H1 (cell line): ENCODE measurements around the gene CSNK1D. TPM values are rescaled to one million over a fixed set of nuclear protein-coding genes. Genes with fewer than 3 reads are reported as not detected.

Experiments used
- CTCF ChIA-PET: fragments of 300-600 bp; sonication (Branson Sonifier 250); formaldehyde crosslinking; loops from one replicate; lab custom pipeline; 2021; ENCODE audit not compliant: partially characterized antibody; lab: Charles Lee
- POLR2A ChIA-PET: fragments of 300-600 bp; sonication (Branson Sonifier 250); formaldehyde crosslinking; loops from one replicate; lab custom pipeline; 2021; ENCODE audit warnings: inconsistent platforms; ENCODE audit not compliant: partially characterized antibody; lab: Charles Lee
- DNase-seq, 2 experiments: peaks; one replicate each; pipeline versions ENCODE4 v3.0.0 to v3.0.0-alpha.2; 2010 to 2022; ENCODE audit warnings: low spot score in 2 of 2, low read depth in 1 of 2, mixed read lengths in 1 of 2
- FAIRE-seq: peaks from 2 replicates; lab custom pipeline; 2011; peaks lifted over from hg19 to GRCh38; lab: Jason Lieb, UNC
- H2AFZ ChIP-seq: 2 replicates; pipeline ENCODE4 v1.8.1; 2012; ENCODE audit warnings: low read length, inconsistent platforms
- H2AK5ac ChIP-seq: 2 replicates; pipeline ENCODE4 v1.6.1; 2013; ENCODE audit warnings: low read depth, low read length
- H2BK120ac ChIP-seq: replicated peaks from 2 replicates; pipeline ENCODE3; 2013; ENCODE audit warnings: low read depth, low read length, inconsistent platforms
- H2BK12ac ChIP-seq: 2 replicates; pipeline ENCODE4 v1.6.1; 2013; ENCODE audit warnings: low read depth, low read length
- H2BK15ac ChIP-seq: 2 replicates; pipeline ENCODE4 v1.6.1; 2013; ENCODE audit warnings: low read length
- H2BK20ac ChIP-seq: 2 replicates; pipeline ENCODE4 v1.6.1; 2013; ENCODE audit warnings: low read length
- H2BK5ac ChIP-seq: 2 replicates; pipeline ENCODE4 v1.6.1; 2013; ENCODE audit warnings: low read depth, low read length
- H3K14ac ChIP-seq: 2 replicates; pipeline ENCODE4 v1.6.1; 2013; ENCODE audit warnings: inconsistent platforms; ENCODE audit not compliant: insufficient read length
- H3K18ac ChIP-seq: 2 replicates; pipeline ENCODE4 v1.6.1; 2013; ENCODE audit warnings: low read length; ENCODE audit errors: extremely low read depth
- H3K23ac ChIP-seq: 2 replicates; pipeline ENCODE4 v1.6.1; 2013; ENCODE audit warnings: inconsistent platforms; ENCODE audit not compliant: insufficient read length
- H3K23me2 ChIP-seq: 2 replicates; pipeline ENCODE4 v1.6.1; 2013; ENCODE audit warnings: low read depth, low read length
- H3K27ac ChIP-seq: 2 replicates; pipeline ENCODE4 v1.6.1; 2011; ENCODE audit warnings: low read depth, low read length, inconsistent platforms
- H3K27me3 ChIP-seq, 4 experiments: replicated peaks in 1 of 4; 1 replicate in 1 of 4; 2 replicates in 3 of 4; pipeline versions ENCODE4 v1.6.1 to v1.8.1; 2011 to 2013; ENCODE audit warnings: low read length in 3 of 4, mild to moderate bottlenecking in 3 of 4, inconsistent platforms in 2 of 4, mixed read lengths in 2 of 4, moderate library complexity in 1 of 4; ENCODE audit not compliant: control insufficient read depth in 3 of 4, insufficient read depth in 3 of 4; ENCODE audit errors: extremely low read depth in 1 of 4
- H3K36me3 ChIP-seq, 4 experiments: 2 replicates each; pipeline versions ENCODE4 v1.6.1 to v1.8.1; 2011 to 2013; ENCODE audit warnings: mild to moderate bottlenecking in 4 of 4, low read length in 3 of 4, moderate library complexity in 2 of 4, control low read depth in 1 of 4, inconsistent platforms in 1 of 4; ENCODE audit not compliant: insufficient read depth in 4 of 4, control insufficient read depth in 2 of 4
- H3K4ac ChIP-seq: replicated peaks from 2 replicates; pipeline ENCODE3; 2013; ENCODE audit warnings: low read length, low read depth, mixed read lengths, inconsistent platforms; ENCODE audit not compliant: insufficient read length
- H3K4me1 ChIP-seq, 4 experiments: replicated peaks in 1 of 4; 1 replicate in 1 of 4; 2 replicates in 3 of 4; pipeline versions ENCODE4 v1.6.1 to v1.8.1; 2011 to 2013; ENCODE audit warnings: low read length in 3 of 4, inconsistent platforms in 2 of 4, mixed read lengths in 1 of 4; ENCODE audit not compliant: insufficient read depth in 4 of 4, control insufficient read depth in 3 of 4
- H3K4me2 ChIP-seq, 2 experiments: 2 replicates each; pipeline versions ENCODE4 v1.6.1 to v1.8.1; 2011 to 2013; ENCODE audit warnings: low read depth in 2 of 2, low read length in 2 of 2, control low read depth in 1 of 2, inconsistent platforms in 1 of 2, mild to moderate bottlenecking in 1 of 2; ENCODE audit not compliant: insufficient read depth in 1 of 2
- H3K4me3 ChIP-seq, 4 experiments: fragments of 200-600, 300-600 bp in 1 of 4; sonication (generic), shearing (Covaris generic), sonication (Bioruptor Twin) in 1 of 4; 2 replicates each; pipeline versions ENCODE4 v1.5.1 to v1.8.1; 2011 to 2016; ENCODE audit warnings: low read length in 4 of 4, low read depth in 3 of 4, control low read depth in 2 of 4, inconsistent platforms in 2 of 4, mild to moderate bottlenecking in 2 of 4, mixed read lengths in 1 of 4, moderate library complexity in 1 of 4; ENCODE audit not compliant: insufficient read depth in 2 of 4; ENCODE audit errors: extremely low read depth in 1 of 4
- H3K56ac ChIP-seq: replicated peaks from 2 replicates; pipeline ENCODE3; 2013; ENCODE audit warnings: low read depth, mild to moderate bottlenecking, mixed read lengths, low read length, inconsistent platforms; ENCODE audit not compliant: insufficient read length
- H3K79me1 ChIP-seq: 2 replicates; pipeline ENCODE4 v1.6.1; 2013; ENCODE audit warnings: low read depth, low read length, control low read depth
- H3K79me2 ChIP-seq, 2 experiments: 2 replicates each; pipeline versions ENCODE4 v1.6.1 to v1.8.1; 2012 to 2013; ENCODE audit warnings: low read length in 2 of 2, mild to moderate bottlenecking in 2 of 2, inconsistent platforms in 1 of 2; ENCODE audit not compliant: insufficient read depth in 2 of 2, control insufficient read depth in 1 of 2
- H3K9ac ChIP-seq, 4 experiments: replicated peaks in 1 of 4; 1 replicate in 1 of 4; 2 replicates in 3 of 4; pipeline versions ENCODE4 v1.6.1 to v1.8.1; 2011 to 2013; ENCODE audit warnings: low read depth in 3 of 4, low read length in 3 of 4, control low read depth in 2 of 4, mild to moderate bottlenecking in 2 of 4, moderate library complexity in 2 of 4, inconsistent platforms in 1 of 4; ENCODE audit errors: extremely low read depth in 1 of 4
- H3K9me3 ChIP-seq, 2 experiments: 2 replicates each; pipeline versions ENCODE4 v1.6.1 to v1.8.1; 2012 to 2013; ENCODE audit warnings: mild to moderate bottlenecking in 2 of 2, moderate library complexity in 2 of 2, control low read depth in 1 of 2, inconsistent platforms in 1 of 2, low read depth in 1 of 2, low read length in 1 of 2, mixed read lengths in 1 of 2; ENCODE audit not compliant: insufficient read depth in 2 of 2
- H4K20me1 ChIP-seq, 2 experiments: replicated peaks in 1 of 2; 2 replicates each; pipeline versions ENCODE3 to v1.8.1; 2011 to 2013; ENCODE audit warnings: inconsistent platforms in 2 of 2, low read length in 2 of 2, mild to moderate bottlenecking in 1 of 2; ENCODE audit not compliant: insufficient read depth in 2 of 2, control insufficient read depth in 1 of 2
- H4K5ac ChIP-seq: 2 replicates; pipeline ENCODE4 v1.6.1; 2013; ENCODE audit warnings: low read length, low read depth, mixed read lengths, inconsistent platforms; ENCODE audit not compliant: insufficient read length
- H4K8ac ChIP-seq: 2 replicates; pipeline ENCODE4 v1.8.0; 2013; ENCODE audit warnings: mild to moderate bottlenecking, moderate library complexity, low read length, inconsistent platforms; ENCODE audit not compliant: insufficient read depth; ENCODE audit errors: extremely low read depth
- H4K91ac ChIP-seq: replicated peaks from 2 replicates; pipeline ENCODE3; 2013; ENCODE audit warnings: low read length, mixed read lengths, inconsistent platforms; ENCODE audit not compliant: insufficient read length
- ATF2 ChIP-seq: IDR thresholded peaks from 2 replicates; pipeline ENCODE4 v1.6.1; 2012; ENCODE audit warnings: low read length, inconsistent platforms
- BCL11A ChIP-seq, 2 experiments: IDR thresholded peaks; one replicate each; pipeline ENCODE4 v1.6.1; 2011; ENCODE audit warnings: low read depth in 2 of 2, low read length in 2 of 2, mild to moderate bottlenecking in 2 of 2
- HDAC6 ChIP-seq: IDR thresholded peaks from one replicate; pipeline ENCODE4 v1.7.1; 2012; ENCODE audit warnings: low read depth, mild to moderate bottlenecking, inconsistent platforms, low read length, moderate library complexity
- JUN ChIP-seq: IDR thresholded peaks from 2 replicates; pipeline ENCODE4 v1.6.1; 2011; ENCODE audit warnings: low read depth, mild to moderate bottlenecking, improper control_type of control experiment, low read length
- KDM5A ChIP-seq: fragments of 200-600 bp; IDR thresholded peaks from 2 replicates; pipeline ENCODE4 v1.7.1; 2012; ENCODE audit warnings: mild to moderate bottlenecking, low read length, inconsistent platforms, mixed read lengths
- WGBS, 2 experiments: shearing (Covaris generic) in 1 of 2; methylation state at CpG; one replicate each; pipeline versions ENCODE4 v1.1.6 to v1.1.7; 2013 to 2015; ENCODE audit warnings: low lambda C conversion rate in 2 of 2, mixed read lengths in 2 of 2, inconsistent platforms in 1 of 2, low coverage in 1 of 2, missing lambda C conversion rate in 1 of 2; ENCODE audit not compliant: insufficient replicate concordance in 2 of 2, insufficient coverage in 1 of 2, insufficient read length in 1 of 2; ENCODE audit errors: extremely low coverage in 1 of 2, missing lambda C conversion rate in 1 of 2; 5-methylcytosine and 5-hydroxymethylcytosine counted together
- polyA plus RNA-seq, 7 experiments: library from polyadenylated mRNA; depleted of rRNA in 3 of 7; stranded (reverse) in 5 of 7; unstranded in 2 of 7; fragments of >200 nt in 5 of 7; fragments of 200-250 nt in 2 of 7; gene quantifications; 1 replicate in 5 of 7; 2 replicates in 1 of 7; 4 replicates in 1 of 7; pipeline versions ENCODE4 v1.2.1 to v1.2.3, GENCODE V29; 2011 to 2013; ENCODE audit warnings: missing spikeins in 2 of 7, mixed read lengths in 2 of 7
- total RNA-seq: library from RNA; stranded (reverse); fragmentation: NEBNext Ultra II Directional; extraction: Animal tissue kit (Norgen Biotek cat#: 25700); gene quantifications from 2 replicates; pipeline ENCODE4 v1.2.1, GENCODE V29; 2021

The CSNK1D gene
- total and polyA plus RNA-seq, 2 of the 8 experiments (the other 6 are each of a cell fraction or from before 2014, with no cell fraction given) = 73.5 to 103 TPM

GRCh38 chr17:82250868-82251500 lies 22.5 kb downstream of the CSNK1D start:
- H3K4me3 ChIP-seq = no peak overlapping the region
- peaks cover 0 to 30% of the 10 kb centered on the region in 2 experiments; a peak in 1 of 4 replicates for H3K79me2 ChIP-seq
- no peak overlapping the region for H2BK15ac ChIP-seq
- no peak overlapping the region for H4K8ac ChIP-seq
- no peak overlapping the region for H4K91ac ChIP-seq
- H4K20me1 ChIP-seq = peaks cover 37 to 49% of the 10 kb centered on the region in 2 experiments
- WGBS, 2 experiments = 95% methylated on average over 24 of the region's 25 CpGs; no CpG with 5 or more reads in 1 of the 2 experiments
- H3K56ac ChIP-seq = no peak overlapping the region
- no peak for TF ChIP-seq ATF2
- TF ChIP-seq KDM5A = no peak
- TF ChIP-seq JUN = no peak
- TF ChIP-seq HDAC6 = no peak
- TF ChIP-seq BCL11A (IDR thresholded peaks at IDR 0.05; ENCODE audit: low read depth in 2 of 2, low read length in 2 of 2) = no peak
- CTCF ChIA-PET = interaction anchor here (0.6 to 1.6 kb wide), 7 partner anchors 8 to 302 kb away, joined by 3 to 5 read pairs (median 3); no protein-coding TSS in a partner anchor
- no peaks in the 10 kb centered on the region for H3K9me3 ChIP-seq
- H2AK5ac ChIP-seq = no peak overlapping the region
- no peak overlapping the region for H3K4ac ChIP-seq
- no peak overlapping the region for H2BK12ac ChIP-seq
- no peak overlapping the region for H2AFZ ChIP-seq
- POLR2A ChIA-PET = interaction anchor here (1.9 kb wide), 1 partner anchor 10 kb away, joined by 5 read pairs; no protein-coding TSS in a partner anchor
- H3K4me2 ChIP-seq = no peak overlapping the region
- no peaks in the 10 kb centered on the region for H3K4me1 ChIP-seq
- no peaks in the 10 kb centered on the region for H3K27me3 ChIP-seq
- peaks cover 22% of the 10 kb centered on the region for H3K79me1 ChIP-seq
- H3K23me2 ChIP-seq = no peaks in the 10 kb centered on the region
- no peak overlapping the region for H4K5ac ChIP-seq
- H3K18ac ChIP-seq = no peak overlapping the region
- H2BK120ac ChIP-seq = no peak overlapping the region
- peaks cover 55 to 91% (median 84%) of the 10 kb centered on the region in 4 experiments for H3K36me3 ChIP-seq
- H2BK5ac ChIP-seq = no peak overlapping the region
- DNase-seq (no peak), FAIRE-seq (no peak)
- H2BK20ac ChIP-seq = no peak overlapping the region
- no peak overlapping the region for H3K23ac ChIP-seq
- H3K9ac ChIP-seq = no peak overlapping the region
- H3K14ac ChIP-seq = no peak overlapping the region
- no peak overlapping the region for H3K27ac ChIP-seq
